Osteoblast (primary cell): ENCODE data around the gene SORCS2. TPM values are rescaled to one million over a fixed set of nuclear protein-coding genes. Genes with fewer than 3 reads are reported as not detected.

ENCODE experiments used
- DNase-seq: peaks from one replicate; pipeline ENCODE4 v3.0.0; 2011; ENCODE audit warnings: low spot score, mixed read lengths; ENCODE audit not compliant: insufficient read length; ENCODE audit errors: missing footprints
- H2AFZ ChIP-seq: 2 replicates; pipeline ENCODE4 v1.6.0; 2011; ENCODE audit warnings: mild to moderate bottlenecking, low read length
- H3K27ac ChIP-seq: 2 replicates; pipeline ENCODE4 v1.5.1; 2011; ENCODE audit warnings: mild to moderate bottlenecking, low read depth, low read length, moderate library complexity
- H3K27me3 ChIP-seq: 2 replicates; pipeline ENCODE4 v1.6.0; 2012; ENCODE audit warnings: mild to moderate bottlenecking, control low read depth, inconsistent platforms, low read length, moderate library complexity; ENCODE audit not compliant: insufficient read depth
- H3K36me3 ChIP-seq: 2 replicates; pipeline ENCODE4 v1.5.1; 2011; ENCODE audit warnings: mild to moderate bottlenecking, low read length, control low read depth, moderate library complexity; ENCODE audit not compliant: insufficient read depth
- H3K4me1 ChIP-seq: 2 replicates; pipeline ENCODE4 v1.5.1; 2011; ENCODE audit warnings: mild to moderate bottlenecking, low read length, control low read depth, moderate library complexity; ENCODE audit not compliant: insufficient read depth
- H3K4me2 ChIP-seq: 2 replicates; pipeline ENCODE4 v1.6.0; 2011; ENCODE audit warnings: mild to moderate bottlenecking, low read length; ENCODE audit not compliant: insufficient read depth
- H3K4me3 ChIP-seq: fragments of 200-600 bp; sonication (generic); 3 replicates; pipeline ENCODE4 v1.5.1; 2012; ENCODE audit warnings: mild to moderate bottlenecking, low read length, inconsistent platforms; ENCODE audit not compliant: insufficient read depth
- H3K79me2 ChIP-seq: 2 replicates; pipeline ENCODE4 v1.6.0; 2012; ENCODE audit warnings: mild to moderate bottlenecking, low read length, control low read depth, inconsistent platforms; ENCODE audit not compliant: insufficient read depth
- H3K9me3 ChIP-seq: 2 replicates; pipeline ENCODE4 v1.5.1; 2011; ENCODE audit warnings: low read depth, low read length, control low read depth
- H4K20me1 ChIP-seq: 2 replicates; pipeline ENCODE4 v1.6.0; 2012; ENCODE audit warnings: mild to moderate bottlenecking, low read length, control low read depth; ENCODE audit not compliant: insufficient read depth
- total RNA-seq: library from RNA; depleted of rRNA; stranded (reverse); fragments of >200 nt; gene quantifications from 2 replicates; pipeline ENCODE4 v1.2.3, GENCODE V29; 2012
- TF ChIP-seq, protein P1 (sequence below): IDR thresholded peaks from 2 replicates; pipeline ENCODE4 v1.5.1; 2011; ENCODE audit warnings: mild to moderate bottlenecking, low read depth, low read length, moderate library complexity; ENCODE audit errors: extremely low read depth

The SORCS2 gene
- total RNA-seq, 1 donor = 9.0 TPM

DNA sequence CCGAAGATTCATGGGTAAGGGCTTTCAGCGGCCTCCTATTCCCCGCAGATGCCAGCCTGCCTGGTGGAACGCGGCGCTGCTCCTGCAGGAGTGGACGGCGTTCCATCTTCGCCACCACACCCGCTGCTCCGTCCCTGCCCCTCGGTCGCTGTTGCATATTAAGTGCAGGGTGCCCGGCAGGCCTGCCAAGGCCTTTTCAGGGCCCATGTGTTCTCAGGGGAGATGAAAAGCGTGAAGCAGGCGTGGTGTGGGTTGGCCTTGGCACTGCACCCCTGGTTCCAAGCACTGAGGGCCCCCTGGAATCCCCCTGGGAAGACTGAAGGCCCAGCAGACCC is 52.0 kb downstream of the SORCS2 start:
- TF ChIP-seq, protein P1, sequence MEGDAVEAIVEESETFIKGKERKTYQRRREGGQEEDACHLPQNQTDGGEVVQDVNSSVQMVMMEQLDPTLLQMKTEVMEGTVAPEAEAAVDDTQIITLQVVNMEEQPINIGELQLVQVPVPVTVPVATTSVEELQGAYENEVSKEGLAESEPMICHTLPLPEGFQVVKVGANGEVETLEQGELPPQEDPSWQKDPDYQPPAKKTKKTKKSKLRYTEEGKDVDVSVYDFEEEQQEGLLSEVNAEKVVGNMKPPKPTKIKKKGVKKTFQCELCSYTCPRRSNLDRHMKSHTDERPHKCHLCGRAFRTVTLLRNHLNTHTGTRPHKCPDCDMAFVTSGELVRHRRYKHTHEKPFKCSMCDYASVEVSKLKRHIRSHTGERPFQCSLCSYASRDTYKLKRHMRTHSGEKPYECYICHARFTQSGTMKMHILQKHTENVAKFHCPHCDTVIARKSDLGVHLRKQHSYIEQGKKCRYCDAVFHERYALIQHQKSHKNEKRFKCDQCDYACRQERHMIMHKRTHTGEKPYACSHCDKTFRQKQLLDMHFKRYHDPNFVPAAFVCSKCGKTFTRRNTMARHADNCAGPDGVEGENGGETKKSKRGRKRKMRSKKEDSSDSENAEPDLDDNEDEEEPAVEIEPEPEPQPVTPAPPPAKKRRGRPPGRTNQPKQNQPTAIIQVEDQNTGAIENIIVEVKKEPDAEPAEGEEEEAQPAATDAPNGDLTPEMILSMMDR = no peak
- Histone ChIP-seq H3K79me2 (no peaks in the 10 kb centered on the region), H3K4me2 (no peak overlapping the region), H2AFZ (no peak overlapping the region), H3K4me3 (no peak overlapping the region), H4K20me1 (no peaks in the 10 kb centered on the region), H3K27ac (no peak overlapping the region), H3K27me3 (peaks cover 3% of the 10 kb centered on the region), H3K36me3 (no peaks in the 10 kb centered on the region), H3K9me3 (peaks cover 3% of the 10 kb centered on the region), H3K4me1 (no peaks in the 10 kb centered on the region)
- no peak for DNase-seq

DNA sequence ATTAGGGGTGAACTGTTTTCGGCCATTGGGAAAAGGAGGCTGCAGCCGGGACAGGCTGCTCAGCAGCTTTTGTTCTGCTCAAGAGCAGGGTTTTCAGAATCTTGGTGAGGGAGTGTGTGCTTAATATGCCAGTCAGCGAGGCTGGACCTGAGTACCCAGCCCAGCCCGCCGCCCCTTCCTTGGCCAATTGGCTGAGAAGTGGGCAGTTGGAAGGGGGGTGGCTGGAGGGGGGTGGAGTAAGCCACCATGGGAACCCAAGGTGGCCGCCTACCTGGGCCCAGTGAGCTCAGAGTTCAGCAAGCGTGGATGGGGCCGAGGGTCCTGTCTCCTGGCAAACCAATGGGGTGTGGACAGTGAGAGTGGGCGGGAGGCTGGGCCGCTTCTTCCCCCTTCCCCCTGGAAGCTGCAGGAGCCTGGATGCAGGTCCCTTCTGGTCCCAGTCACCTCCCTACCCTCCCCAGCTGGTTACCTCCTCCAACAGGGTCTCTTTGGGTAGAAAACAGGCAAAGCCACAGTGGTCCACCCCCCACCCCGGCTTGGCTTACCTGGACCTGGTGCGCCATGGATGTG is 52.5 kb downstream of the SORCS2 start:
- no peak for DNase-seq

DNA sequence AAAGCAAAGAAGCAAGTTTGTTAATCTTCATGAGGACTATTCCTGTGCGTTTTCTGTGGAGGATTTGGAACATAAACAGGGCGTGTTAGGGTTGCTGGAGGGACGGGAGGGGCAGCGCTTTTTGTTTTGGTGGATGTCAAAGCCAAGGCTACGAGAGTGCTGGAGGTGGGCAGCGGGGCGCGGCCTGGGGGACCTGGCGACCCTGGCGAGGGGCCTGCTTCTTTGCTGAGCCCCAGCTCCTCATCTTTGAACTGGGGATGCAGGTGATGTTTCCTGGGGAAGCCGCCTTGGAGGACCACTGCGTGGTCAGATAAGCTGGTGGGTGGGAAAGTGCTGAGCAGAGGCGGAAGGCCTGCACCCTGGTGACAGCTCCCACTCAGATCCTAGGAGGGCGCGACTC is 55.2 kb downstream of the SORCS2 start:
- H4K20me1 ChIP-seq = no peaks in the 10 kb centered on the region
- H3K27me3 ChIP-seq = peaks cover 25% of the 10 kb centered on the region
- peaks cover 3% of the 10 kb centered on the region for H3K9me3 ChIP-seq
- H3K4me2 ChIP-seq = no peak overlapping the region
- H3K36me3 ChIP-seq = no peaks in the 10 kb centered on the region
- TF ChIP-seq, protein P1 = no peak
- no peak for DNase-seq
- no peaks in the 10 kb centered on the region for H3K4me1 ChIP-seq
- H3K27ac ChIP-seq = no peak overlapping the region
- no peak overlapping the region for H3K4me3 ChIP-seq
- no peaks in the 10 kb centered on the region for H3K79me2 ChIP-seq
- H2AFZ ChIP-seq = no peak overlapping the region

More for the DNA sequence above, 52.5 kb downstream of the SORCS2 start:
- no peak overlapping the region for H3K4me3 ChIP-seq
- H4K20me1 ChIP-seq = no peaks in the 10 kb centered on the region
- no peaks in the 10 kb centered on the region for H3K36me3 ChIP-seq
- H3K4me1 ChIP-seq = no peaks in the 10 kb centered on the region
- H2AFZ ChIP-seq = no peak overlapping the region
- peaks cover 3% of the 10 kb centered on the region for H3K9me3 ChIP-seq
- no peak overlapping the region for H3K4me2 ChIP-seq
- H3K27me3 ChIP-seq = peaks cover 8% of the 10 kb centered on the region
- H3K79me2 ChIP-seq = no peaks in the 10 kb centered on the region
- TF ChIP-seq, protein P1 = no peak
- H3K27ac ChIP-seq = no peak overlapping the region

DNA sequence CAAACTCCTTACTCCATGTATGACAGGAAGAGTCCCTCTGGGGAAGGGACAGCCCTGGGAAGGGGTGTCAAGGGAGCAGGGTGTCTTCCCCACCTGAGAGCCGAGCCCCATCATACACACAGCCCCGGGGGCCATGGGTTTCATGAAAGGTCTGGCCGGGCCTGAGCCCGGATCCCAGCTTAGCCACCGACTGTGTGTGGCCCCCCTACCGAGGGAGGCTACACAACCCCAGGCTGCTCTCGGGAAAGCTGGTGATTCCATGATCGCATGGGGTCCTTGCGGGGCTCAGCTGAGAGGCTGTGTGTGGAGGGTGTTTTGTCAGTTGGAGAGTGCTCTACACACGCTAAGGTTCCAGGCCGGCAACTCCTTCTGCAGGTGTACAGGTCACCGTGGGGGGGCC is 55.6 kb downstream of the SORCS2 start:
- TF ChIP-seq, protein P1 = no peak
- no peaks in the 10 kb centered on the region for H3K4me1 ChIP-seq
- no peak overlapping the region for H3K27ac ChIP-seq
- H4K20me1 ChIP-seq = no peaks in the 10 kb centered on the region
- no peak overlapping the region for H3K4me3 ChIP-seq
- no peaks in the 10 kb centered on the region for H3K79me2 ChIP-seq
- peaks cover 25% of the 10 kb centered on the region for H3K27me3 ChIP-seq
- no peak overlapping the region for H3K4me2 ChIP-seq
- H3K9me3 ChIP-seq = peaks cover 3% of the 10 kb centered on the region
- H3K36me3 ChIP-seq = no peaks in the 10 kb centered on the region
- no peak overlapping the region for H2AFZ ChIP-seq
- DNase-seq = no peak
